SU-DHL-6 (cell line): Measurements from ENCODE around the gene INTS11.

Experiments
- H2AFZ ChIP-seq: fragments of 200-600 bp; sonication (generic); 2 replicates; pipeline ENCODE4 v1.6.1; 2014; ENCODE audit warnings: low read depth, mild to moderate bottlenecking, moderate library complexity, mixed read lengths, antibody characterized with exemption, low read length; ENCODE audit not compliant: severe bottlenecking
- H3F3A ChIP-seq: fragments of 200-600 bp; shearing (Covaris generic); 2 replicates; pipeline ENCODE4 v1.6.0; 2016; ENCODE audit warnings: antibody characterized with exemption, mild to moderate bottlenecking; ENCODE audit not compliant: insufficient read depth
- H3K27ac ChIP-seq: fragments of 200-600 bp; sonication (generic); 2 replicates; pipeline ENCODE4 v1.5.1; 2016; ENCODE audit warnings: low read depth, mild to moderate bottlenecking, low read length, moderate library complexity, mixed read lengths
- H3K27me3 ChIP-seq: fragments of 200-600 bp; sonication (generic), shearing (Covaris generic); 2 replicates; pipeline ENCODE4 v1.6.0; 2014; ENCODE audit warnings: mild to moderate bottlenecking, low read length
- H3K36me3 ChIP-seq: fragments of 200-600 bp; sonication (generic); 2 replicates; pipeline ENCODE4 v1.6.1; 2014; ENCODE audit warnings: mild to moderate bottlenecking, low read length, mixed read lengths
- H3K4me2 ChIP-seq: fragments of 300-600, 200-600 bp; shearing (Covaris generic), sonication (generic); 2 replicates; pipeline ENCODE4 v1.6.0; 2014; ENCODE audit warnings: low read length, low read depth, mild to moderate bottlenecking; ENCODE audit not compliant: poor library complexity, severe bottlenecking
- H3K4me3 ChIP-seq: fragments of 200-600 bp; sonication (generic); 2 replicates; pipeline ENCODE4 v1.5.1; 2014; ENCODE audit warnings: antibody characterized with exemption, low read length, mild to moderate bottlenecking, mixed read lengths; ENCODE audit not compliant: insufficient read depth, poor library complexity, severe bottlenecking
- H3K79me2 ChIP-seq: fragments of 200-600 bp; sonication (generic); 2 replicates; pipeline ENCODE4 v1.6.1; 2014; ENCODE audit warnings: mild to moderate bottlenecking, low read length, moderate library complexity; ENCODE audit not compliant: insufficient read depth
- H3K9ac ChIP-seq: fragments of 200-600 bp; sonication (generic); 2 replicates; pipeline ENCODE4 v1.7.0; 2014; ENCODE audit warnings: mild to moderate bottlenecking, low read length
- H3K9me2 ChIP-seq: fragments of 200-600 bp; sonication (generic); replicated peaks from 2 replicates; pipeline ENCODE4 v1.6.1; 2014; ENCODE audit warnings: low read length; ENCODE audit not compliant: insufficient read depth
- H3K9me3 ChIP-seq: fragments of 200-600 bp; sonication (generic); 2 replicates; pipeline ENCODE4 v1.6.1; 2014; ENCODE audit warnings: low read length, mixed read lengths; ENCODE audit not compliant: insufficient read depth
- H4K20me1 ChIP-seq: fragments of 200-600 bp; sonication (generic); 2 replicates; pipeline ENCODE4 v1.6.1; 2014; ENCODE audit warnings: low read depth, mild to moderate bottlenecking, antibody characterized with exemption, low read length, moderate library complexity, mixed read lengths
- EZH2phosphoT487 ChIP-seq: fragments of 200-600 bp; sonication (generic), shearing (Covaris generic); conservative IDR thresholded peaks from 2 replicates; pipeline ENCODE4 v1.6.1; 2018; ENCODE audit warnings: mild to moderate bottlenecking, antibody characterized with exemption, low read length, moderate library complexity, mixed read lengths
- TF ChIP-seq, protein P1 (sequence below): fragments of 200-600 bp; sonication (generic); IDR thresholded peaks from one replicate; pipeline ENCODE4 v1.5.1; 2017; ENCODE audit warnings: antibody characterized with exemption, mild to moderate bottlenecking, low read length, moderate library complexity; ENCODE audit not compliant: insufficient read depth, poor library complexity, severe bottlenecking

Gene INTS11

DNA sequence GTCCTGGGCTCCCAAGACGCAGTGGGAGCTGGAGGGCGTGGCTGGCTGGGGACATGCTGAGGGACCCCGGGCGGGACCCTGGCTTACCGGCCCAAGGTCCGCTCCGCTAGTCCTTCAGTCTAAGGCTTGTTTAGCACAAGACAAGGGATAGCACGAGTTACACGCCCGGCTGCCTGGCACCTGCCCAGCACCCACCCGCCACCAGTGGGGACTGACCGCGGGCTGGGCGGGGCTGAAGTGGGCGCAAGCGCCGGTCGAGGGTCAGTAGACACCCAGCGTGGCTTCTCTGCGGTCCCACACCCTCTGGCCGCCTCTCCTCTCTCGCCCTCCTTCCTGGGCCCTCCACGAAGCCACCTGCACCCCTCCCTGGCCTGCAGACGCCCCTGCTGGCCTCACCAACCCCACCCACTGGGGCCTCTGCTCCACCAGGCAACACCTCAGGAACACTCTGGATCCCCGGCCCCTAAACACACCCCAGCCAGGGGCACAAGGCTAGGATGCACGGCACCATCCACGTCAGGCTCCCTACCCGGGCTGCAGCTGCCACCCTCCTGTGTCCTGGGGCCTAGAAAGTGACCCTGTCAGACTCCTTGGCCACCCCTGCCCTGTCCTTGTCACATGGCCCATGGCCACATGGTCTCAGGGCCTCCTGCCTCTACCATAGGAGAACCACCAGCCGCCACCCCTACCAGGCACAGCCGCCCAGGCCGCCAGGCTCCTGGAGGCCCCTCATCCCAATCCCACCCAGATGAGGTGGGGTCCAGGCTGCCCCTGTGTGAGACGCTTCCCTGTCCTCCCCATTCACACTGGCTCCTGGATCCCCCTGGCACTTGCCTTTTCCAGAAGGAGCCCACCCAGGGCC, 12.7 kb upstream of the INTS11 start:
- H3K4me2 ChIP-seq, result no peak overlapping the region
- H3K79me2 ChIP-seq, result no peaks in the 10 kb centered on the region
- no peaks in the 10 kb centered on the region for H3K9me3 ChIP-seq
- no peak overlapping the region for H3K9ac ChIP-seq
- no peak overlapping the region for H3K4me3 ChIP-seq
- no peak overlapping the region for H3K27ac ChIP-seq
- no peaks in the 10 kb centered on the region for H3F3A ChIP-seq
- H3K9me2 ChIP-seq, result no peaks in the 10 kb centered on the region
- no peaks in the 10 kb centered on the region for H3K36me3 ChIP-seq
- H2AFZ ChIP-seq, result no peak overlapping the region
- no peaks in the 10 kb centered on the region for H3K27me3 ChIP-seq
- TF ChIP-seq EZH2phosphoT487, result no peak
- TF ChIP-seq, protein P1, sequence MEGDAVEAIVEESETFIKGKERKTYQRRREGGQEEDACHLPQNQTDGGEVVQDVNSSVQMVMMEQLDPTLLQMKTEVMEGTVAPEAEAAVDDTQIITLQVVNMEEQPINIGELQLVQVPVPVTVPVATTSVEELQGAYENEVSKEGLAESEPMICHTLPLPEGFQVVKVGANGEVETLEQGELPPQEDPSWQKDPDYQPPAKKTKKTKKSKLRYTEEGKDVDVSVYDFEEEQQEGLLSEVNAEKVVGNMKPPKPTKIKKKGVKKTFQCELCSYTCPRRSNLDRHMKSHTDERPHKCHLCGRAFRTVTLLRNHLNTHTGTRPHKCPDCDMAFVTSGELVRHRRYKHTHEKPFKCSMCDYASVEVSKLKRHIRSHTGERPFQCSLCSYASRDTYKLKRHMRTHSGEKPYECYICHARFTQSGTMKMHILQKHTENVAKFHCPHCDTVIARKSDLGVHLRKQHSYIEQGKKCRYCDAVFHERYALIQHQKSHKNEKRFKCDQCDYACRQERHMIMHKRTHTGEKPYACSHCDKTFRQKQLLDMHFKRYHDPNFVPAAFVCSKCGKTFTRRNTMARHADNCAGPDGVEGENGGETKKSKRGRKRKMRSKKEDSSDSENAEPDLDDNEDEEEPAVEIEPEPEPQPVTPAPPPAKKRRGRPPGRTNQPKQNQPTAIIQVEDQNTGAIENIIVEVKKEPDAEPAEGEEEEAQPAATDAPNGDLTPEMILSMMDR, result no peak
- no peaks in the 10 kb centered on the region for H4K20me1 ChIP-seq

DNA sequence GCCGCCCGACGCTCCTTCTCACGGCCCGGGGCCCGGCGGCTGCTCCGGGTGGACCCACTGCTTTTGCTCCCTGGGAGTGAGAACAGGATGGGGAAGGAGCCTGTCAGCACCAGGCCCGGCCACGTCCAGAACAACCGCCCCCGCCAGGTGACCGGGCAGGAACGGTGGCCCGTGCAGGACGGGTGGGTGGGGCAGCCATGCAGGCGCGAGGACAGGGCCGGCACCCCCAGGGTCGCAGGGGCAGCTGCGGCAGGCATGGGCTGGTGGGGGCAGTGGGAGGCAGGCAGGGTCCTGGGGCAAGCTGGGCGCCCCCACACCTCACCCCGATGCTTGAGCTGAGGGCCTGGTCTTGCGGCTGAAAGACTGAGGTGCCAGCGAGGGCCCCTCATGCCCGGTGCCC, 12.0 kb upstream of the INTS11 start:
- Histone ChIP-seq H4K20me1 (no peaks in the 10 kb centered on the region), H3F3A (no peaks in the 10 kb centered on the region), H3K79me2 (no peaks in the 10 kb centered on the region), H3K27me3 (no peaks in the 10 kb centered on the region), H3K27ac (no peak overlapping the region), H3K4me2 (no peak overlapping the region), H3K36me3 (no peaks in the 10 kb centered on the region), H3K9me3 (no peaks in the 10 kb centered on the region), H3K4me3 (no peak overlapping the region), H3K9me2 (no peaks in the 10 kb centered on the region), H3K9ac (no peak overlapping the region), H2AFZ (no peak overlapping the region)
- TF ChIP-seq, protein P1, result no peak
- TF ChIP-seq EZH2phosphoT487, result no peak

DNA sequence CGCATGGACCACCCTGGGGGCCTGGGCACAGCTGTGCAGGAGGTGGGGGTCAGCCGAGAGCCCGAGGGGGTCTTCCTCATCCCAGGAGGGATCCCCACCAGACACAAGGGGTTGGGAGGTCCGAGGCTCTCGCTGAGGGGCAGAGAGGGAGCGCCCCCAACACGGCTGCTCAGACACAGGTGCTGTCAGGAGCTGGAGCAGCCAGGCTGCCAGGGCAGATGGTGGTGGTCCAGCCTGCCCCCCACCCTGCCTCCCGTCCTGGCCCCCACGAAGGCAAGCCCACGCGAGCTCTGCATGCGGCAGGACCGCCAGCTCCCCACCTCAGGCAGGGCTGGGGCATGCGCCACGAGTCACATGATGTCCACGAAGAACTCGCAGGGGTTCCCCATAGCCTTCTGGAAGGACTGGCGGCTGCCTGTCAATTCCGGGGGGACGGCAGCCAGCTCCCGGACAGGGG, 11.4 kb upstream of the INTS11 start:
- Histone ChIP-seq H3K9me3 (no peaks in the 10 kb centered on the region), H3K9ac (no peak overlapping the region), H4K20me1 (no peaks in the 10 kb centered on the region), H2AFZ (no peak overlapping the region), H3K4me2 (no peak overlapping the region), H3K36me3 (no peaks in the 10 kb centered on the region), H3F3A (no peaks in the 10 kb centered on the region), H3K4me3 (no peak overlapping the region), H3K79me2 (no peaks in the 10 kb centered on the region), H3K27ac (no peak overlapping the region), H3K9me2 (no peaks in the 10 kb centered on the region), H3K27me3 (no peaks in the 10 kb centered on the region)
- no peak for TF ChIP-seq EZH2phosphoT487
- TF ChIP-seq, protein P1, result no peak
